OCI-LY3 (cell line): ENCODE measurements around the gene ELF1.

Experiments used
- H2AFZ ChIP-seq: fragments of 200-600, 300-600 bp; shearing (Covaris generic); 2 replicates; pipeline ENCODE4 v1.6.0; 2014; ENCODE audit warnings: antibody characterized with exemption, low read depth, low read length
- H3K27ac ChIP-seq: fragments of 200-600, 300-600 bp; sonication (generic); 2 replicates; pipeline ENCODE4 v1.5.1; 2014; ENCODE audit warnings: mild to moderate bottlenecking, low read length, moderate library complexity, mixed read lengths
- H3K27me3 ChIP-seq: fragments of 200-600, 300-600 bp; sonication (generic); 2 replicates; pipeline ENCODE4 v1.6.1; 2014; ENCODE audit warnings: low read depth, low read length, mixed read lengths
- H3K36me3 ChIP-seq: fragments of 200-600, 300-600 bp; sonication (generic); replicated peaks from 2 replicates; pipeline ENCODE3; 2014; ENCODE audit warnings: low read depth, low read length, mixed read lengths
- H3K4me1 ChIP-seq: fragments of 300-600, 200-600 bp; sonication (generic); 2 replicates; pipeline ENCODE4 v1.6.1; 2014; ENCODE audit warnings: low read length, mixed read lengths
- H3K4me2 ChIP-seq: fragments of 200-600, 300-600 bp; sonication (generic); 2 replicates; pipeline ENCODE4 v1.6.1; 2014; ENCODE audit warnings: low read length, mixed read lengths
- H3K4me3 ChIP-seq: fragments of 300-600, 200-600 bp; sonication (generic); 2 replicates; pipeline ENCODE4 v1.5.1; 2014; ENCODE audit warnings: antibody characterized with exemption, mild to moderate bottlenecking, low read length, moderate library complexity
- H3K79me2 ChIP-seq: fragments of 300-600, 200-600 bp; shearing (Covaris generic); 2 replicates; pipeline ENCODE4 v1.6.1; 2014; ENCODE audit warnings: mild to moderate bottlenecking, low read length, mixed read lengths
- H3K9ac ChIP-seq: fragments of 300-600, 200-600 bp; shearing (Covaris generic); 2 replicates; pipeline ENCODE4 v1.6.0; 2014; ENCODE audit warnings: mild to moderate bottlenecking, low read length, moderate library complexity
- H3K9me3 ChIP-seq: fragments of 200-600, 300-600 bp; shearing (Covaris generic); 2 replicates; pipeline ENCODE4 v1.6.1; 2014; ENCODE audit warnings: low read length, mixed read lengths; ENCODE audit not compliant: insufficient read depth
- H4K20me1 ChIP-seq: fragments of 200-600, 300-600 bp; sonication (generic); 2 replicates; pipeline ENCODE4 v1.6.1; 2016; ENCODE audit warnings: low read length, mixed read lengths; ENCODE audit not compliant: insufficient read depth
- EZH2phosphoT487 ChIP-seq: fragments of 200-600 bp; shearing (Covaris generic); IDR thresholded peaks from 2 replicates; pipeline ENCODE4 v1.6.1; 2018; ENCODE audit warnings: antibody characterized with exemption, mixed run types, low read depth
- TF ChIP-seq, protein P1 (sequence below): fragments of 200-600, 300-600 bp; sonication (generic); IDR thresholded peaks from 2 replicates; pipeline ENCODE4 v1.5.1; 2014; ENCODE audit warnings: antibody characterized with exemption, low read length, low read depth

ELF1 gene

DNA sequence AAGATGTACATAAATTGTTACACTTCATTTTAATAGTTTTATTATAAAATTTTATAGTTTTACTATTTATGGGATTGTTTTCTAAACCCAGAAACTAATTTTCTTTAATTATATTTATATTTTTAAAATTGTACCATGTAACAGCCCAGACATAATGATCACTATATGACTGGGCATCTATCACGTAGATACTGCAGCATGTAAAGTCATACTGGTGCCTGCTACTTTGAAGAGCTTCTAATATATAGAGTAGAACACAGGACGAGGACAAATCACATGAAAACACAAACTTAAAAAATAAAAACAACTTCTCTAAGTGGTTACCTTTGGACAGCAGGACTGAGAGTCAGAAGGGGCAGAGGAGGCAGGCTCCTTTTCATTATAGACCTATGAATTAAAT lies 5.3 kb downstream of the ELF1 start:
- peaks cover 57% of the 10 kb centered on the region for H4K20me1 ChIP-seq
- H2AFZ ChIP-seq = no peak overlapping the region
- H3K79me2 ChIP-seq = peaks cover 99% of the 10 kb centered on the region
- H3K9me3 ChIP-seq = no peaks in the 10 kb centered on the region
- H3K36me3 ChIP-seq = peaks cover 31% of the 10 kb centered on the region
- H3K4me1 ChIP-seq = peaks cover 26% of the 10 kb centered on the region
- no peak overlapping the region for H3K4me2 ChIP-seq
- no peak overlapping the region for H3K9ac ChIP-seq
- TF ChIP-seq EZH2phosphoT487 = no peak
- TF ChIP-seq, protein P1, sequence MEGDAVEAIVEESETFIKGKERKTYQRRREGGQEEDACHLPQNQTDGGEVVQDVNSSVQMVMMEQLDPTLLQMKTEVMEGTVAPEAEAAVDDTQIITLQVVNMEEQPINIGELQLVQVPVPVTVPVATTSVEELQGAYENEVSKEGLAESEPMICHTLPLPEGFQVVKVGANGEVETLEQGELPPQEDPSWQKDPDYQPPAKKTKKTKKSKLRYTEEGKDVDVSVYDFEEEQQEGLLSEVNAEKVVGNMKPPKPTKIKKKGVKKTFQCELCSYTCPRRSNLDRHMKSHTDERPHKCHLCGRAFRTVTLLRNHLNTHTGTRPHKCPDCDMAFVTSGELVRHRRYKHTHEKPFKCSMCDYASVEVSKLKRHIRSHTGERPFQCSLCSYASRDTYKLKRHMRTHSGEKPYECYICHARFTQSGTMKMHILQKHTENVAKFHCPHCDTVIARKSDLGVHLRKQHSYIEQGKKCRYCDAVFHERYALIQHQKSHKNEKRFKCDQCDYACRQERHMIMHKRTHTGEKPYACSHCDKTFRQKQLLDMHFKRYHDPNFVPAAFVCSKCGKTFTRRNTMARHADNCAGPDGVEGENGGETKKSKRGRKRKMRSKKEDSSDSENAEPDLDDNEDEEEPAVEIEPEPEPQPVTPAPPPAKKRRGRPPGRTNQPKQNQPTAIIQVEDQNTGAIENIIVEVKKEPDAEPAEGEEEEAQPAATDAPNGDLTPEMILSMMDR = no peak
- H3K27ac ChIP-seq = no peak overlapping the region
- H3K4me3 ChIP-seq = no peak overlapping the region
- H3K27me3 ChIP-seq = no peaks in the 10 kb centered on the region

DNA sequence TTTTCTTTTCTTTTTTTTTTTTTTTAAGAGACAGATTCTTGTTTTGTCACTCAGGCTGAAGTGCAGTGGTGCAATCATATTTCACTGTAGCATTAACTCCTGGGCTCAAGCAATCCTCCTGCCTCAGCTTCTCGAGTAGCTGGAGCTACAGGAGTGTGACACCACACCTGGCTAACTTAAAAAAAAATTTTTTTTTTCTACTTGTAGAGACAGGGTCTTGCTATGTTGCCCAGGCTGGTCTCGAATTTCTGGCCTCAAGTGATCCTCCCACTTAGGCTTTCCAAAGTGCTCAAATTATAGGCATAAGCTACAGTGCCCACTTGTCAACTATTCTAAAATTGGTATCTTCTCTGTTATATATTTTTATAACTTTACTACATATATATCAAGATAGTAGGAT lies 6.6 kb downstream of the ELF1 start:
- TF ChIP-seq, protein P1 = no peak
- no peak for TF ChIP-seq EZH2phosphoT487
- no peak overlapping the region for H3K27ac ChIP-seq
- H2AFZ ChIP-seq = no peak overlapping the region
- H3K9me3 ChIP-seq = no peaks in the 10 kb centered on the region
- no peak overlapping the region for H3K4me2 ChIP-seq
- peaks cover 99% of the 10 kb centered on the region for H3K79me2 ChIP-seq
- peaks cover 31% of the 10 kb centered on the region for H3K36me3 ChIP-seq
- H3K4me3 ChIP-seq = no peak overlapping the region
- no peaks in the 10 kb centered on the region for H3K27me3 ChIP-seq
- H3K9ac ChIP-seq = no peak overlapping the region
- H4K20me1 ChIP-seq = peaks cover 70% of the 10 kb centered on the region
- peaks cover 38% of the 10 kb centered on the region for H3K4me1 ChIP-seq

DNA sequence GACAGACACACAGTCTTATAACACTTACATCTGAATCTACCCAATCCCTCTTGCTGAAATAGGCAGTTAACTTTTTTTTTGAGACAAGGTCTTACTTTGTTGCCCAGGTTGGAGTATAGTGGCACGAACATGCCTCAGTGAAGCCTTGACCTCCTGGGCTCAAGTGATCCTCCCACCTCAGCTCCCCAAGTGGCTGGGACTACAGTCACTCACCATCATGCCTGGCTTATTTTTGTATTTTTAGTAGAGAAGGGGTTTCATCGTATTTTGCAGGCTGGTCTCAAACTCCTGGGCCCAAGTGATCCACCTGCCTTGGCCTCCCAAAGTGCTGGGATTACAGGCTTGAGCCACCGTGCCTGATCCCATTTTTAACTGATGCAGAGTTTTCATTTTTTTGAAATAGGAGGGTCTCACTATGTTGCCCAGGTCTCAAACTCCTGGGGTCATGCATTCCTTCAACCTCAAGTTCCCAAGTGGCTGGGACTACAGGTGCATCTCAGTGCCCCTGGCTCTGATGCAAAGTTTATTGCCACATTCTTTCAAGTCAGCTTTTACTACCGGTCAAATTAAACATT lies 7.6 kb downstream of the ELF1 start:
- H2AFZ ChIP-seq = no peak overlapping the region
- no peak overlapping the region for H3K27ac ChIP-seq
- no peaks in the 10 kb centered on the region for H3K9me3 ChIP-seq
- H3K79me2 ChIP-seq = peaks cover 100% of the 10 kb centered on the region
- H3K4me3 ChIP-seq = no peak overlapping the region
- no peak overlapping the region for H3K9ac ChIP-seq
- peaks cover 31% of the 10 kb centered on the region for H3K36me3 ChIP-seq
- H4K20me1 ChIP-seq = peaks cover 80% of the 10 kb centered on the region
- H3K27me3 ChIP-seq = no peaks in the 10 kb centered on the region
- H3K4me1 ChIP-seq = peaks cover 39% of the 10 kb centered on the region
- TF ChIP-seq EZH2phosphoT487 = no peak
- TF ChIP-seq, protein P1 = no peak
- no peak overlapping the region for H3K4me2 ChIP-seq

DNA sequence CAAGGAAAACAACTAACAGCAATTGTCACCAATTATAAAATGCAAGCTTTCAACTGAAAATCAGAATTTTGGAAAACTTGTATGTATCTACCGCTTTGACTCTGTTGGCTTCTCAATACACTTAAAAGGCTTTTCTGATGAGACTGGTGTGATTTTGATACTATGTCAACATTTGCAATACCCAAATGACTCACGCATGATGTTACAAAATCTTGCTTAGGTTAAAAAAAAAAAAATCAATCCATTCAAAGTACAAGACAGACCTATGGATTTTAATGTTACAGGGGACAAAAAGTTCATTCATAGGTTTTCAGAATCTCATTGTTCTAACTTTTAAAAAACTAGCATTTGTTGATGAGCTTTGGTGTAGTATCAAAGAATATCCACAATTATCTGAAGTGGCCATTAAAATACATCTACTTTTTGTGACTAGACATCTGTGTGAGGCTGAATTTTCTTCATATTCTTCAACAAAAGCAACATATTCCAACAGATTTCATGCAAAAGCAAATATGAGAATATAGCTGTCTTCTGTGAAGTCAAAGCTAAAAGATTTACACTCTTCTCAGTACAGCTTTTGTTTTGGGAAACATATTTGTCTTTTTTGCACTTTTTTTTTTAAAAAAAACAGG lies 10.7 kb downstream of the ELF1 start:
- Histone ChIP-seq H3K4me1 (peaks cover 42% of the 10 kb centered on the region), H2AFZ (no peak overlapping the region), H3K27me3 (no peaks in the 10 kb centered on the region), H4K20me1 (peaks cover 83% of the 10 kb centered on the region), H3K36me3 (peaks cover 17% of the 10 kb centered on the region), H3K4me2 (peak overlapping the region; percentile 23), H3K79me2 (peaks cover 100% of the 10 kb centered on the region), H3K27ac (no peak overlapping the region), H3K4me3 (no peak overlapping the region), H3K9ac (no peak overlapping the region), H3K9me3 (no peaks in the 10 kb centered on the region; the same call in 1 of the 2 replicates)
- TF ChIP-seq, protein P1 = no peak
- no peak for TF ChIP-seq EZH2phosphoT487
